Measurements from ENCODE around the gene KCNH3.

KCNH3 gene

DNA sequence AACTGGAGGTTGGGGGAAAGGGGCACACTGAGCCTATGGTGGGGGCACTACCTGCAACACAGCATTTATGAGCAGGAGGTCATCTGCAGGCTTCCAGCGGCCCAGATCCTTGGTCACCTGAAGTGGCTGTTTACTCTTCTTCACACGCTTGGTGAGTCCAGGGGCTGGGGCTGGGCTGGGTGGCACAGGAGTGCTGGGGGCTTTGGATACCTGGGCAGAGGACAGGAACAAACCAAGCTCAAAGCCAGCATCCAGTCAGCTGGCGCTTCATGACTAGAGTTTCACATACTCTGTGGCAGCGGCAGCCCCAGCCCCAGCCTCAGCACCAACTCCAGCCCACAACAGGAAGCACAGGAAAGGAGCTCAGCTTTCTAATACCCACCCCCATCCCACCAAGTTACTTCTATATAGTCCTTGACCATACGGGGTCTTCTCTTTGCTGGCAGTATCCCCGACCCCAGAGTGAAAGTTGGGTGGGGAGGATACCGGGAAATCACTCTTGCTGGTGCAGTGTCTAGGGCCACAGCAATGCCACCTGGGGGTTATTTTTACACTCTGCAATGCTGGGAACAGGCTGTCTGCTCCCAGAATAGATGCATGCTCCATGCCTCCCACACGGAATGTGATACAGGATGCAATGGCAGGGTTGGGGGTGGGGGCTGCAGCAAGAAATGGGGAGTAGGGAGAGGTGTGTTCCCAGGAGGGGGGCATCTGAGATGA is 26.0 kb downstream of the KCNH3 start:
- DNase-seq, result no peak

DNA sequence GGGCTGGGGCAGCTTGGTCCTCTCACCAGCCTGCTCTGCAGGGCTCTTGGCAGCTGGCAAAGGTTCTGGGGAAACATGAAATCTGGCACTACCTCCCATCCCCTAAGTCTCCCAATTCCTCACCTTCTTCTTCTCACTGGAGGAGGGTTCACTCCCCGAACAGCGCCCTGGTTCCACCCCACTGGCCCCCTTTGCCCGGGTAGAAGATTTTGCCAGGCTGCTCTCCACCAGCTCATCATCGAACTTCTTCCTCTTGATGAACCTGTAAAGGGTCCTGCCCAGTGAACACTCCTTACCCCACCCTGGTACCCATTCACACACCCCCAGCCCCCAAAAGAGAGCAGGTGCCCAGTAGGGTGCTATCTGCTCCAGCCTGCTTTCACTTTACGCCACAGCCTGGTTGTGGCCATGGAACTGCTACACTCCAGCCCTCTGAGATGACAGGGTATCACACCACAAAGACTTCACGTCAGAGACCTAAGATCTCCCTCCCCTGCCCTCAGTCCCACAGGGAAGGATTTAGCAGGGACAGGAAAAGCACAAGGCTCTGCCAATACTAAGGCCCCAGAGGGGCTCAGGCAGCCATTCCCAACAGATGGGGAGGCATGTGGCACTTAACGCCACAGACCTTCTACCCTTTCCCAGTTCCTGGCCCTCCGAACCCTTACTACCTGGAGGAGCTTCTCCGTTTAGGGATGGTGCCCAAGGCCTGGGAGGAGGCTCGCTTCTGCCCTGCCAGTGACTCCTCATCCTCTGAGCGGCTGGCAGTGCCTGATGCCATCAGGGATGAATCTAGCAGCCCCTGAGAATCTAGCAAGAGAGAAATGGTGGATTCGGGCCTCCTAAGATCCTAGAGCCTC is 26.8 kb downstream of the KCNH3 start:
- DNase-seq, result no peak

DNA sequence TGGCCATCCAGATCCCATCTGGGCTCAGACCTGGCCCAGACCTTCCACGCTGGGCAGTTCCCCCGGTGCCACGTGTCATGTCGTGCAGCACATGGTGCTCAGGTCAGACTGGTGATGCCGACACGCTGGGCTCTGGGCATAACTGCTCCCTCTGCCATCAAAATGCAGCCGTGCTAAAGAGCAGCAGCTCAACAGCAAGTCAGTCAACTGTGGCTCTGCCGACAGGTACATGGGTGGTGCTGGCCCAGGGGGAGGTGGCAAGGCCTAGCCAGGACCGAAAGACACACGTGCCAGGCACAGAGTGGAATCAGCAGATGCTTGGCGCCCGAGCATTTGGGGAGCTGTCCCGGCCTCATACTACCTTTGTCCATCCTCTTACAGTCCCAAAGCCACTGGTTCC is 27.5 kb downstream of the KCNH3 start:
- no peak for DNase-seq

DNA sequence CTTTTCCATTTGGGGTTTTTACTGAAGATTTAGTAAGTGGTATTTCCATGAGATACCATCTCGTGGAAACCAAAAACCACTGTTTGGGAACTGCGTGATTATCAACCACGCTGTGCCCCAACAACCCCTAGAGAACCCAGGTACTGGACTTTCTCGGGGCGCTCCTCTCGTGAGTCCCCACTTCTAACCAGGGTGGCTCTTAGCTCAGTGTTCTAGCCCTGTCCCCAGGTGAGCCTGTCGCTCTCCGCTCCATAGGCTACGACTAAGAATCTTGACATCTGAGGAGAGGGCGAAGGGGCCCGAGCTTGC is 28.4 kb downstream of the KCNH3 start:
- DNase-seq, result no peak

DNA sequence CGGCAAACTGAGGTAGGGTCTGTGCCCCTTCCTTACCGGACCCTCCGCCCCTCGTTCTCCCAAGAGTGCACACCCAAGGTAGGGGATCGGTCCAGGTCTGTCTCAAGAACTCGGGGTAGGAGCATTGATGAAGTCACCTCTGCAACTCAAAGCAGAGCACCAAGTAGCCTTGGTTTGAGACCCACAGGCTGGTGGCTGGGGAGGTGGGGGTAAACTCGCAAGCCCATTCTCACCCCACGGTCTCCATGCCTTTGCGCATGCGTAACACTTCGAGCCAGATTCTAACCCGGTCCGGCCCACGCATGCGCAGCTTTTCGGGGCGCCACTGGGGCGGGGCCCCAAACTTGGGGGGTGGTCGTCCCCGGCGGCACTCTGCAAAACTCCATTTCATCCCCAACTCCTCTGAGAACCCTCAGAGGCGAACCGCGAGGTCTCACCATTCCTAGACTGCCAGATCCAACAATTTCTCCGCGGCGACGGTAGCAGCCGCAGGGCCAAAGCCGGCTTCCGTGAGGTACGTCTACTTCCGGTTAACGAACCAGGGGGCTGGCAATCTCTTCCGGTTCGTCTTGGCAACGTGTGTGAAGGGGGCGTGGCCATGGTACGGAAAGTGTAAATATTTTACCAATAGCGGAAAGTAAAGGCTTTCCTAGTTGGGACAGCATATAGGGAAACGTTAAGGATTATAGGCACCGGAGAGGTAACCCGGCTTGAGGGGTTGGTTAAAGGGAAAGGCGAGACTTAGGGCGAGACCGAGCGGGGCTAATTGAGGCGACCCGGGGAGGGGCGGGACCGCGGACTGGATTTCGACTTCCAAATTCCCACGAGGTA is 29.0 kb downstream of the KCNH3 start, which contains the start of gene MCRS1:
MCRS1 (minus strand) TSS at position 532 of the 831 bp plus-strand sequence. CDS start 1,411 bp downstream, outside the sequence.
- peak; percentile 93 for DNase-seq

DNA sequence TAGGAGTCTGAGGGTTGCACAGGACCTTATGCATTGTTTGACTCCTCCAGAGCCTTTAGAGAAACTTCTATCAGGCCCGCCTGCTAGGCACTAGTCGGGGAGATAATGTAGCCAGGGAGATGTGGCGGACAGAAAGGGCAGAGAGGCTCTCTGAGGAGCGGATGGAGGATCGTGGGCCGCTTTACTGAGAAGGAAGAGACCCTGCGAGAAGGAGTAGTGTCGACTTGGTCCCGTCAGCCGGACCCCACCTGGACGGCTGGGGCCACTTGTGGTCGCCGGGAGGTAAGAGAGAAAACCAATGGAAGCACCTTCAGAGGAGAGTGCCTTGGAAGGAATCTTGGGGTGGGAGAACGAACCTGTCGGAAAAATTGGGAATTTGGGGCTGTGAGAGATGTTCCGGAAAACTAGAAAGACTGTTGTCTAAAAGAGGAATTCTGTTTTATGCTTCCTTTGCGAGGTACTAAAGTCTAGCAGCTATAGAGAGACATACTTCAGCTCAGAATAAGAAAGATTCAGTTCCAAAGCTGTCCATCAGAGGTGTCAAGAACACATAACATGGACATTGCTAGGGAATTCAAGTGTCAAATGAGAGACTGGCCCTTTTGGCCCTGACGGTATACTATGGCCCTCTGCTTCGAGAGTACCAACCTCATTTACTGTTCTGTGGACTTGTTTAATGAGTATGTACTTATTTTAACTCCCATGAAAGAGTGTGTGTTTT is 29.8 kb downstream of the KCNH3 start:
- no peak for DNase-seq

DNA sequence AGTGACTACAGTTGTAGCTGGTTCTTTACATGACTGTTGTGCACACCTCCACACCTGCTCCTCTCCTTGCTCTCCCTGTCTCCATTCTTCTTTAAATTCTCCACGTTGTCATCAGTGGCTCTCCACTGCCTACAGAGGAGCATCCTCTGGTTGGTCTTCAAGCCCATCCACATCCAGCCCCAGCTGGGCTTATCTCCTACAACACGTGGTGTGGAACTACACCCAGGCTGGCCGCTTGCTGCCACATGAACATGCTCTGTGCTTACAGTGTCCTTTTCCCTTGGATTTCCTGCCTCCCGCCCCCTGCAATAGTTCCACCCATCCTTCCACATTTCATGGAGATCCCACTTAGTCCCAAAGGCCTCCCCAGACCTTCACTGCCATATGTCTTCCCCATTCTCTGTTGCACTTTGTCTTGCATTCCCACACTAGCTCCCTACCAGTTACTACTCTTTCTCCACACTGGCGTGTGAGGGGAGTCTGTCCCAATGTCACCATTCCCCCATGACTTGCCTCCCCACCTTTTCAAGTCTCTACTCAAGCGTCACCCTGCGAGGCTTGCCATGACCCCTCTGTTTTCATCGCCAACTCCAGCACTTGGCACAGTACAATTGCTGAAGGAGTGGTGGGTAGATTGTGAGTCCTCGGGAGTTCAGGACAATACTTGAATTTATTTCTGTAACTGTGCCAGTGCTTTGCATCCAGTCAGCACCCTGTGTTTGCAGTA is 38.9 kb downstream of the KCNH3 start:
- no peak for DNase-seq

DNA sequence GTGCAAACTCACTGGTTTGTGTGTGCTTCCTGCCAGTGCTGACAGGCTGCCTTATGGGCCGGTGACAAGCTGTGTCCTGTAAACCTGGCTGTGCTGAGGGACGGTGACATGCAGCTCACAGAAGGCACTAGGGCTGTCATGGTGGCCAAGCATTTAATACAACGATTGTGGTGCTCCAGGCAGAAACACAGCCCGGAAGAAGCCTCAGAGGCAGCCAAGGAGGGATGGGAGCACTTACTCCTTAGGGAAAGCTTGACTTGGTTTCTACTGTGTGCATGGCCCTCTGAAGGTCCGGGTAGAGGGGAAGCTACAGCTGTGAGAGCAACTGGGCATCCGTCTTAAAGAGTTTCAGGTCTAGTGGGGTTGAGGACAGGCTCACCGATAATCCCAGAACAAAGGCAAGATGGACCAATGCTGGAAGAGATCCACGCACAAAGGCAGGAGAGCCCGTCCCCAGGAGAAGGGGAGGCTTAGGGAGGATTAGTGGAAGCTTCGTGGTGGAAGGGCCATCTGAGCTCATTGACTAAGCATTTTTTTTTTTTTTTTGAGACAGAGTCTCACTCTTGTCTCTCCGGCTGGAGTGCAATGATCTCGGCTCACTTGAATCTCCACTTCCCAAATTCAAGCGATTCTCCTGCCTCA is 39.8 kb downstream of the KCNH3 start:
- DNase-seq, result no peak

DNA sequence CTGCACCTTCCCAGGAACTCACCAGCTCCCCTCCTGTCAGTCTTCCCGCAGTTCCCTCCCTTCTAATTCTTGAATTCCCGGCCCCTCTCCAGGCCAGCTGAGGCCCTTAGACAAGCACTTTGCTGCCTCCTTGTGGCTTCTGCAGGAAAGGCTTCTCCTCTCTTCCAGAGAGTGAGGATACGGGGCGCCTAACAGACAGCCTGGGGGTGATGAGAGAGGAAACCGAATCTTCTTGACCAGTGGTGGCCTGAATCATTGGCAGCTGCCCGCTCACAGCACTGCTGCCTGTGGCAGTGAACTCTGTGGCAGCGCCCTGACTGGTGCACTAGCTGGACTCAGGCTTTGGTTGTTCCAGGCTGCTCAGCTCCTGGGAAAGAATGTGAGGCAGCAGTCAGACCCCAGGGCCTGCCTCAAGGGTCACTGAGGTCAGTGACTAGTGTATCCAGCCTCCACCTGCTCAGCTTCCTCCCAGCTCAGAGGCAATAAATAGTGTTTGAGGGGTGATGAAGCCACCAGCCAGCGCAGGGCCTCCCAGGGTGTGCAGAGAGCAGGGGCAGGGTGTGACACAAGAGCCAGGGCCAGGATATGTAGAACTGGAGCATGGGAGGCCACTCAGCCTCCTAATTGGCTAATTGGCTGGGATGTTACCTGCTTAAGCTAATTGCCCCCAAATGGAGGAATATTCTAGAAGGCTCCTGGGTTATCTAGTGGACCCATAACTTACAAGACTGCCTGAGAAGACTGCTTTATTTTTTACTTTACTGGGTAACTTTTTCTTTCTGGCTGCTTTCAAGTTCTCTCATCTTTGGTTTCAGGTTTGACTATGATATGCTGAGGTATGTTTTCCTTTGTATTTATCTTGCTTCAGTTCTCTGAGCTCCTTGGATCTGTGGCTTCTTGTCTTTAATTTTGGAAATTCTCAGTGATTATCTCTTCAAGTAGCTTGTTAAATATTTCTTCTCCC is 42.0 kb downstream of the KCNH3 start:
- DNase-seq, result peak; percentile 74

DNA sequence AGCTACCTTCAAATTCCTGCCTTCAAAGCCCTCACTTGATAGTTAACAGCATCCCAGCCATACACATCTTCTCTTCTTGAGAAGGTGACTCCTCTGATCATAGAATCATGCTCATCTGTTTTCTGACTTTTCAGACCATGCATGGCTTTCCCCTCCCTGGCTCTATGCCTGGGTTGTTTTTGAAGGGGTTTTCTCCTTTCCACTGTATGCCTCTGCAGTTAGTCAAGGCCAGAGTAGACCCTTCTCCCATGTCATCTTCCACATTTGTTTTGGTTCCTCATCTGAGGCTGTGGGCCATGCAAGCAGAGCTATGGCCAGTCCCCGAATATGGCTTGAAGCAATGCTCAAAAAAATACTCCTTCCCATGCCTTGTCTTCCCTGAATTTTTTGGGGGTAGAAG is 43.4 kb downstream of the KCNH3 start:
- no peak for DNase-seq

DNA sequence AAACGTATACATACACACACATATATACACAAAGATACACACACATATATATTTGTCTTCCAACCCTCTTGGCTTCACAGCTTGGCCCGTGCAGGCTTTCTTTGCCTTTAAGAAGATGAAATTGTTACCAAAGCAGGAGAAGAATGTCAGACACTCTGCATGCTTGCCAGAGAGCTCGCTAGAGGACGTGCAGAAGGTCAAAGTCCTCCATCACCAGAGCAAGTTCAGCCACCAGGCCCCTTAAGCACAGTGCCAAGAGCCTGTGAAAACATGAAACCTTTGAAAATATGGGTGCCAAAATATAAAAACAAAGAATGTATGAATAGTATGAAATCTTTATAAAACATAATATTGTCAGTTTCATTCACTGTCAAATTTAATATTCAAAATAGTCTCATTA is 44.0 kb downstream of the KCNH3 start:
- DNase-seq, result no peak

DNA sequence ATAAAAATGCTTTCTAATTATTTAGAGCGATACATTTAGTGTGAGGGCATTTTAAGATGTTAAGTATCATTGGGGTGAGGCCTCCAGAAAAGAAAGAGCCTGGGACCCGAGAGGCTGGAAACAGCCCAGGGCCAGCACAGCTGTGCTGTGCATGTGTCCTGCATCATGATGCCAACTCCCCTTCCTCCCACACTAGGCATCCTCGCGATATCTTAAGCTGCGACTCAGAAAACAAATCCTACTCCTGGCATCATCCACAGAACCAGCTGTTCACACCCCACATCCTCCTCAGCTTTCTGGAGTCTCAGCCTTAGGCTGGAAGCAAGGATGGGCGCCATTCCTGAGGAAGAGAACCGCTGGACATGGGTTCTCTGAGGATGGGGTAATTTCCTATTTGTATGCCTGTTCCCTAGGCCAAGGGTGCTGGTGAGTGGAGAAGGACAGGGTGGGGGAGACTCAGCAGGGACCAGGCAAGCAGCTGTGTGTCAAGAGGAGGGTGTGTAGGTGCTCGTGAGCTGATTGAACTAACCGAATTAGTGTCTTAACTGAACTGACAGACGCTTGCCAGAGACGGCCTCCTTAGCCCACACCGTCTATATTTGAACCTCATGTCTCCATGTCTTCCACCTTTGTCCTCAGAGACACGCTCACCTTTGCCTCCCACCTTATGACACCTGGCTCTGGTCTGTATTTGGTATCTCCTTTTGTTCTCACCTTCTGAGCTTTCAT is 44.7 kb downstream of the KCNH3 start:
- no peak for DNase-seq

DNA sequence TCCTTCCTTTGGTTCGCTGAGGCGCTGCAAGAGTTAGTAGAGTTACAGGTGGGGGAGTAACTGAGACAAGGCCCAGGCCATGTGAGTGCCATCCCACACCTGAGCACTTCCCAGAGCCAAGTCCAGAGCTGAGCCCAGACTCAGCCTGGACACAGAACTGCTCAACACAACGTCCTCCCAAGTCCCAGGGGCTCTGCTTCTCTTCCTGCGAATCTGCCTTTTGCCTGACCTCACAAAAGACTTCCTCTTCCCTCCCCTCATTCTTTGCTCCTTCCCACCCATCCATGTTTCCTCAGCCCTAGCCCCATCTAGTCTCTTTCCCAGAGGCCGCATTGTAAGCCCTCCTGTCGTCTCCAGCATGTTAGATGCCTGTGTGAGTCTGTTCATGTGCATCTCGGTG is 45.8 kb downstream of the KCNH3 start:
- no peak for DNase-seq

DNA sequence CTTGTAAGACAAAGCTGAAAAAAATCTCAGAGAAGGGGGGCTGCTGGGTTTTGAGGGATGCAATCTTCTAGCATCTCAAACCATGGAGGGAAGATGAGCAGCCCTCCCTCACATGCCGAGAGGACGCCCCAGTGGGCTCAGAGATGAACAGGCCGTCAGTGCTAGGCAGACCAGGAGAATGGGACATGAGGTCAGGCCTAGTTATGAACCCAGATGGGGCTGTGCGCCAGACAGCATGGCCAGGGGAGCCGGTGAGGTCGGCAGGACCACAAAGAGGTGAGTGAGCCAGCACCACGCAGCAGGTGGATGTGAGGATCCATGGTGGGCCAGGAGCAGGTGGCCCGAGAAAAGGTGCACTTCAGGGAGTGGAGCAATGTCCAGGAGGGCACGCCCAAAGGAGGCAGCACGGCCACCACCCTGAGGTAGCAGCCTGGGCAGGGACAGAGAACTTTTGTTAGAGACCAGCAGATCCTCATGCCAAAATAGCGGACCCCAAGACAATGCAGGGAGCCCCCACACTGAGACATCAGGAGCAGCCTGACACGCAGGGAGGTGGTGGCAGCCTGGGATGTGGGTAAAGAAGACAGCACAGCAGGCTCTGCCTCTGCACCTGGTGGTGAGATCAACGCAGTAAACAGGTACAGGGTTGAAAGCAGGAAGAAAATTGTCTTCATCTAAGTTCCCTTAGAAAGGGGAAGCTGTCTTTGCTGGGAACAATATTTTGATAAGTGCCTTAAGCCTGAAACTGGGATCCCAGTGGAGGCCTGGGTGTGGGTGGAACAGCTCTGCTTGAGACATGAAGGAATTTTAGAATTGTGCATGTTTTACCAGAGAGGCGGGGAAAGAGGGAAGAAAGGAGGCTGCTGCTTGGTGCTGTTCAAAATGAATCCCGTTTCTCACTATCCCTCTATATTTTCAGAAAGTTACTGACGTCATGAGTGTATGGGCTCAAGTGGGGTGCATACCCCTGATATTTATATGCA is 46.9 kb downstream of the KCNH3 start:
- DNase-seq, result no peak

DNA sequence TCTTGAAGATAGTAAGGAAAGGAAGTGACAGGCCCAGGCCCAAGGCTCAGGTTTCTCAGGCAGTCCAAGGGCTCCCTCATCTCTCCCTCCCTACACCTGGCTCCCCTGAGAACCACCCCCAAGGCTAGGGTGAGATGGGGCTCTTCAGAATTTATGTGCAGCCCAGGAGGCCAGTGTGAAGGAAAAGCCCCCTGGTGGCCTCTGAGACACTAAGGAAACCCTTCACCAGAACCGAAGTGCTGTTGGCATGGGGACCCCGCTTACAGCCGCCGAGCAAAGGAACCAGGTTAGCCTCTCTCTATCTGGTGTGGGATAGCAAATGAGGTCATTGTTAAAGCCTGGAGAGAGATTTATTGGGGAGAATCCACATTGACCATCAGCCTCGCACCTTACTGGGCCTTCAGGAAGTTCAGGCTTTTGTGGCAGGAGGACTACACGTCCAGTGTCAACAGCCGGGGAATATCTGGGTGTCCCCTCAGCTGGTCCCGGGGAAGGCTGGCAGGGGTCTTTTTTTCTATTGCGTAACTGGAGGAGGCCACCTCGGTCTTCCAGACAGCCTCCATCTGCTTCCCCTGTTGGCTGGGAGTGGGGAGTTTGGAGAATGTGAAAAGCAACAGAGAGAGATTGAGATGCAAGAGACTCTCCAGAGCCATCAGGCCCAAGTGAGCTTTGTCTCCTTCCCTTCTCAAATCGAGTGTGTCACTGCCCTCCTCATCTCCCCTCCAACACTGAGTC is 48.5 kb downstream of the KCNH3 start:
- no peak for DNase-seq

DNA sequence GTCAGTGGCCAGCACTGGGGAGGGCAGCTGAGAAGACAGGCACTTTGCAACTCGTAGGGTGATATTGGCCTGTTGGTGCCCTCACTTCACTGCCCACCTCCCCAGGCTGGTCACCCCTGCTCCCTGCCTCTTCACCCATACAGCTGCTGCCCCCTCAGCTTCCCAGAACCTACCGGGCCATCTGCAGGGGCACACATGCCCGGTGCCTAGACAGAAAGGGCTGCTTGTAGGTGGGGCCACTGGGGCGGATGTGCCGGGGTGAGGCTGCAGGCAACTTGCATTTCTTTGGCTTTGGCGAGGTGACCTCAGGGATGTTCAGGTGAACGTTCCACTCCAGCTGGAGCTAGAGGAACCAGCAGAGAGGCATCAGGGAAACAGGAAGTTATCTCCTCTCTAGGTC is 49.5 kb downstream of the KCNH3 start:
- DNase-seq, result no peak

DNA sequence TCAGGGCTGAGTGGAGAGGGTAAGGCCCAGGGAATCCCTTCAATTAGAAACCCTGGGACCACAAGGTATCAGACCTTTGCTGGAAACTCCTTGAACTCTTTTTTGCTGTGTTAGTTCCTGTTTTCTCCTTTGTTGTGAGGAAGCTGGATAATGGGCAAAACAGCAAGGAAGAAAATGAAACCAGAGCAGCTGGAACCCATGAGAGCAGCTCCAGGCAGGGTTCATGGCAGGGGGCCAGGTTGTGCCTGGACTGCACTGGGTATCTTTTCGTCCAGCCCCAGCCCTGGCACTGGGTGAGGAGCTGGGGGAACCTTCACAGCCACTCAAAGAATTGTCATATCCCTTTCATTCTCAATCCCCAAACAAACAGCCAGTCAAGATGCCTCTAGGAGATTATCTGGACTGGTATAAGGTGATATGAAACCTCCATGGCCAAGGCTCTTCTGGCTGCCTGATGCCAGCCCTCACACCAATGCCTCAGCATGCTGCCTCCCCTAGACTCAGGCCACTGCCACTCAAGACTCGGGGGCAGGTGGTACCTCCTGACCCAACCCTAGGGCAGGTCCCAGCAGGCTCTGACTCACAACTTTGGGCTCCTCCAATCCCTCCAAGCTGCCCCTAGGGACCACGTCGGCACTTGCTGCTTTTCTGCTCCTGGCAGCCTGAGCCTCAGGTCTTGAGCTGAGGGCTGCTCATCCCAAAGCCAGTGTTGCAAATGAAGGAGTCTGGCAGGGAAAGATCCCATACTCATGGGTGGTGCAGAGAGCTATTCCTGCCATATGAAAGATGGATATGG is 50.1 kb downstream of the KCNH3 start:
- DNase-seq, result no peak

Measured in stimulated activated CD8-positive, alpha-beta memory T cell treated with anti-CD3 and anti-CD28 coated beads, Interleukin-4, amount 100 ng/mL, for 48 hours (primary cell).